ENCODE data around the gene SH2D5.

Gene SH2D5

DNA sequence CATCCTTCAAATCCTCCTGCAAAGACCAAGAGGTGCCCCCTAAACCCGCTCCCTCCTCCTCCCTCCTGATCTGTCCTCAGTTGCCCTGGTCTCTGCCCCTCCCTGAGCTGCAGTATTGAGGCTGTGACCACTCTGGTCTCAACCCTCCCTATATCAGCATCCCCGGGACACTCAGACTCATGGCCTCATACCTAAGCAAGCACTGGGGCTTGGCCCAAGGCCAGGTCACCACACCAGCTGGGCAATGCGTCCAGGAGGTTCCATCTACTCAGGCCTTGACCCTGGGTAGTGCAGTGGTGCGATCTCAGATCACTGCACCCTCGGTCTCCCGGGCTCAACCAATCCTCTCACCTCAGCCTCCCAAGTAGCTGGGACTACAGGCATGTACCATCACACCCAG is 24.4 kb downstream of the SH2D5 start:
- TF ChIP-seq YY1 (IDR thresholded peaks at IDR 0.05; ENCODE audit: low read depth) (no peak), ZBTB7A (IDR thresholded peaks at IDR 0.05; ENCODE audit: low read depth) (no peak), CEBPB (IDR thresholded peaks at IDR 0.05) (no peak), CREB1 (IDR thresholded peaks at IDR 0.05; ENCODE audit: low read depth) (no peak), TCF12 (IDR thresholded peaks at IDR 0.05; ENCODE audit: low read depth) (no peak), FOXM1 (IDR thresholded peaks at IDR 0.05; ENCODE audit: borderline replicate concordance, low read depth) (no peak), EGR1 (IDR thresholded peaks at IDR 0.05) (no peak), EP300 (IDR thresholded peaks at IDR 0.05; ENCODE audit: borderline replicate concordance) (no peak), TEAD4 (IDR thresholded peaks at IDR 0.05) (no peak), NFIC (IDR thresholded peaks at IDR 0.05) (no peak), RAD21 (IDR thresholded peaks at IDR 0.05; ENCODE audit: low read depth) (no peak), TAF1 (IDR thresholded peaks at IDR 0.05; ENCODE audit: low read depth) (no peak)
- TF ChIP-seq, protein P1, sequence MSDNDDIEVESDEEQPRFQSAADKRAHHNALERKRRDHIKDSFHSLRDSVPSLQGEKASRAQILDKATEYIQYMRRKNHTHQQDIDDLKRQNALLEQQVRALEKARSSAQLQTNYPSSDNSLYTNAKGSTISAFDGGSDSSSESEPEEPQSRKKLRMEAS (IDR thresholded peaks at IDR 0.05) = no peak
- TF ChIP-seq, protein P2, sequence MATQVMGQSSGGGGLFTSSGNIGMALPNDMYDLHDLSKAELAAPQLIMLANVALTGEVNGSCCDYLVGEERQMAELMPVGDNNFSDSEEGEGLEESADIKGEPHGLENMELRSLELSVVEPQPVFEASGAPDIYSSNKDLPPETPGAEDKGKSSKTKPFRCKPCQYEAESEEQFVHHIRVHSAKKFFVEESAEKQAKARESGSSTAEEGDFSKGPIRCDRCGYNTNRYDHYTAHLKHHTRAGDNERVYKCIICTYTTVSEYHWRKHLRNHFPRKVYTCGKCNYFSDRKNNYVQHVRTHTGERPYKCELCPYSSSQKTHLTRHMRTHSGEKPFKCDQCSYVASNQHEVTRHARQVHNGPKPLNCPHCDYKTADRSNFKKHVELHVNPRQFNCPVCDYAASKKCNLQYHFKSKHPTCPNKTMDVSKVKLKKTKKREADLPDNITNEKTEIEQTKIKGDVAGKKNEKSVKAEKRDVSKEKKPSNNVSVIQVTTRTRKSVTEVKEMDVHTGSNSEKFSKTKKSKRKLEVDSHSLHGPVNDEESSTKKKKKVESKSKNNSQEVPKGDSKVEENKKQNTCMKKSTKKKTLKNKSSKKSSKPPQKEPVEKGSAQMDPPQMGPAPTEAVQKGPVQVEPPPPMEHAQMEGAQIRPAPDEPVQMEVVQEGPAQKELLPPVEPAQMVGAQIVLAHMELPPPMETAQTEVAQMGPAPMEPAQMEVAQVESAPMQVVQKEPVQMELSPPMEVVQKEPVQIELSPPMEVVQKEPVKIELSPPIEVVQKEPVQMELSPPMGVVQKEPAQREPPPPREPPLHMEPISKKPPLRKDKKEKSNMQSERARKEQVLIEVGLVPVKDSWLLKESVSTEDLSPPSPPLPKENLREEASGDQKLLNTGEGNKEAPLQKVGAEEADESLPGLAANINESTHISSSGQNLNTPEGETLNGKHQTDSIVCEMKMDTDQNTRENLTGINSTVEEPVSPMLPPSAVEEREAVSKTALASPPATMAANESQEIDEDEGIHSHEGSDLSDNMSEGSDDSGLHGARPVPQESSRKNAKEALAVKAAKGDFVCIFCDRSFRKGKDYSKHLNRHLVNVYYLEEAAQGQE (IDR thresholded peaks at IDR 0.05; ENCODE audit: low read depth) = no peak
- TF ChIP-seq, protein P3, sequence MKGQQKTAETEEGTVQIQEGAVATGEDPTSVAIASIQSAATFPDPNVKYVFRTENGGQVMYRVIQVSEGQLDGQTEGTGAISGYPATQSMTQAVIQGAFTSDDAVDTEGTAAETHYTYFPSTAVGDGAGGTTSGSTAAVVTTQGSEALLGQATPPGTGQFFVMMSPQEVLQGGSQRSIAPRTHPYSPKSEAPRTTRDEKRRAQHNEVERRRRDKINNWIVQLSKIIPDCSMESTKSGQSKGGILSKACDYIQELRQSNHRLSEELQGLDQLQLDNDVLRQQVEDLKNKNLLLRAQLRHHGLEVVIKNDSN (IDR thresholded peaks at IDR 0.05) = no peak

DNA sequence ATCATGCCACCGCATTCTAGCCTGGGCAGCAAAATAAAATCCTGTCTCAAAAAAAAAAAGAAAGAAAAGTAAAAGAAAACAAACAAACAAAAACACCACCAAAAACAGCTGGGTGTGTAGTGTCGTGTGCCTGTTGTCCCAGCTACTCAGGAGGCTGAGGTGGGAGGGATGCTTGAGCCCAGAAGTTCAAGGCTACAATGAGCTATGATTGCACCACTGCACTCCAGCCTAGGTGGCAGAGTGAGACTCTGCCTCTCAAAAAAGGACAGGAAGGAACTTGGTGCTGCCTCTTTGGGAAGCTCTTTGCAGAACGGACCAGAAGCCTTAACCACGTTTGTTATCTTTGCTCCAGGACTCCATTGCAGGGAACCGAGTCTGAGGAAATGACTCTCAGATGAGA is 25.7 kb downstream of the SH2D5 start:
- no peak for TF ChIP-seq YY1 (IDR thresholded peaks at IDR 0.05; ENCODE audit: low read depth)
- no peak for TF ChIP-seq TEAD4 (IDR thresholded peaks at IDR 0.05)
- TF ChIP-seq FOXM1 (IDR thresholded peaks at IDR 0.05; ENCODE audit: borderline replicate concordance, low read depth) = no peak
- TF ChIP-seq EP300 (IDR thresholded peaks at IDR 0.05; ENCODE audit: borderline replicate concordance) = no peak
- no peak for TF ChIP-seq TCF12 (IDR thresholded peaks at IDR 0.05; ENCODE audit: low read depth)
- TF ChIP-seq, protein P2 (IDR thresholded peaks at IDR 0.05; ENCODE audit: low read depth) = no peak
- TF ChIP-seq, protein P1 (IDR thresholded peaks at IDR 0.05) = no peak
- no peak for TF ChIP-seq RAD21 (IDR thresholded peaks at IDR 0.05; ENCODE audit: low read depth)
- no peak for TF ChIP-seq EGR1 (IDR thresholded peaks at IDR 0.05)
- TF ChIP-seq, protein P3 (IDR thresholded peaks at IDR 0.05) = no peak
- TF ChIP-seq CREB1 (IDR thresholded peaks at IDR 0.05; ENCODE audit: low read depth) = no peak
- no peak for TF ChIP-seq ZBTB7A (IDR thresholded peaks at IDR 0.05; ENCODE audit: low read depth)
- TF ChIP-seq TAF1 (IDR thresholded peaks at IDR 0.05; ENCODE audit: low read depth) = no peak
- TF ChIP-seq CEBPB (IDR thresholded peaks at IDR 0.05) = no peak
- TF ChIP-seq NFIC (IDR thresholded peaks at IDR 0.05) = no peak

DNA sequence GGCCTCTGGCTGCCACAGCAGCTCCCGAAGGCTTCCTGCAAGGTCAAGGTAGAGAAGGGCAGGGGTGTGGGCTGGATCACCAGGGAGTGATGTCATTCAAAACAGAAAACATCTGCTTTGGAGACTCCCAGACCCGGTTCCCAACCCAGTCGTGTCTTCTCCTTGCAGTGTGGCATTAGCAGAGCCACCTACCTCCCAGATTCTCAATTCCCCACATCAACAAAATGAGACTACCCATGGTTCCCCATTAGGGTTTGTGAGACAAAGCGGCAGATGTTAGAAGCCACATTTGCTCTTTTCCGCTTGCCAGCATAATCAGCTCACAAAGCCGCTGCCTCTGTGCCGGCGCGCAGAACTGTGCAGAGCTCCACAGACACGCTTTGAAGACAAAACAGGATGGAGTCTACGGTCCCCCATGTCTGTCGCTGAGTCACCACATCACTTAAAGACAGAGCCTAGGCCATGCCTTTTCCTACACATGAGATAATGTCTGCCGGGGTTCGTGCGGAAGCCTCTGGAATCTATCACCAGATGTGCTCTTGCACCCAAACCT is 27.2 kb downstream of the SH2D5 start:
- TF ChIP-seq CEBPB (IDR thresholded peaks at IDR 0.05) (no peak), CREB1 (IDR thresholded peaks at IDR 0.05; ENCODE audit: low read depth) (no peak), RAD21 (IDR thresholded peaks at IDR 0.05; ENCODE audit: low read depth) (no peak), EP300 (IDR thresholded peaks at IDR 0.05; ENCODE audit: borderline replicate concordance) (no peak), FOXM1 (IDR thresholded peaks at IDR 0.05; ENCODE audit: borderline replicate concordance, low read depth) (no peak), TAF1 (IDR thresholded peaks at IDR 0.05; ENCODE audit: low read depth) (no peak), TEAD4 (IDR thresholded peaks at IDR 0.05) (no peak), ZBTB7A (IDR thresholded peaks at IDR 0.05; ENCODE audit: low read depth) (no peak), EGR1 (IDR thresholded peaks at IDR 0.05) (no peak), NFIC (IDR thresholded peaks at IDR 0.05) (no peak), TCF12 (IDR thresholded peaks at IDR 0.05; ENCODE audit: low read depth) (no peak), YY1 (IDR thresholded peaks at IDR 0.05; ENCODE audit: low read depth) (no peak)
- TF ChIP-seq, protein P1 (IDR thresholded peaks at IDR 0.05) = no peak
- TF ChIP-seq, protein P2 (IDR thresholded peaks at IDR 0.05; ENCODE audit: low read depth) = no peak
- TF ChIP-seq, protein P3 (IDR thresholded peaks at IDR 0.05) = no peak

Measured in Ishikawa (cell line).